GM21529 (cell line): ENCODE results near the gene SOCS6.
"Not testable (repeated sequence)": the region's sequence is repeated elsewhere in the genome, so short reads cannot be mapped to it uniquely, and the experiment has no call there.

Source experiments
- ATAC-seq: cut with Tn5 transposase; IDR thresholded peaks from one replicate; pipeline ENCODE4 v1.9.1; 2021; ENCODE audit not compliant: unreplicated experiment

The SOCS6 gene

GRCh38 chr18:70354771-70355170 lies 65.9 kb downstream of the SOCS6 start:
- no peak for ATAC-seq

- ATAC-seq = no peak
These were observed 67.0 kb downstream of the SOCS6 start for GRCh38 chr18:70355620-70356385.

GRCh38 chr18:70358105-70358406 lies 69.2 kb downstream of the SOCS6 start:
- ATAC-seq = peak; percentile 85

GRCh38 chr18:70359071-70359470 lies 70.2 kb downstream of the SOCS6 start:
- ATAC-seq = no peak

- ATAC-seq = no peak
These were observed 73.4 kb downstream of the SOCS6 start for GRCh38 chr18:70362258-70362657.

GRCh38 chr18:70363861-70364260 lies 75.0 kb downstream of the SOCS6 start:
- no peak for ATAC-seq

- no peak for ATAC-seq
These were observed 76.5 kb downstream of the SOCS6 start for GRCh38 chr18:70365361-70365760.

GRCh38 chr18:70366174-70366573 lies 77.3 kb downstream of the SOCS6 start:
- ATAC-seq = no peak

- no peak for ATAC-seq
These were observed 77.8 kb downstream of the SOCS6 start for GRCh38 chr18:70366670-70367069.

GRCh38 chr18:70367344-70367743 lies 78.5 kb downstream of the SOCS6 start:
- not testable (repeated sequence) for ATAC-seq

- ATAC-seq = no peak
These were observed 80.1 kb downstream of the SOCS6 start for GRCh38 chr18:70368903-70369302.

GRCh38 chr18:70370762-70371733 lies 82.2 kb downstream of the SOCS6 start:
- ATAC-seq = no peak

- ATAC-seq = no peak
These were observed 83.1 kb downstream of the SOCS6 start for GRCh38 chr18:70371908-70372307.

GRCh38 chr18:70372450-70373041 lies 83.7 kb downstream of the SOCS6 start:
- ATAC-seq = no peak

GRCh38 chr18:70373042-70373519 lies 84.2 kb downstream of the SOCS6 start:
- ATAC-seq = no peak

- ATAC-seq = no peak
These were observed 85.3 kb downstream of the SOCS6 start for GRCh38 chr18:70374154-70374553.

GRCh38 chr18:70376137-70376913 lies 87.5 kb downstream of the SOCS6 start:
- ATAC-seq = no peak

- ATAC-seq = no peak
These were observed 88.0 kb downstream of the SOCS6 start for GRCh38 chr18:70376914-70377258.

- no peak for ATAC-seq
These were observed 88.5 kb downstream of the SOCS6 start for GRCh38 chr18:70377317-70377799.

GRCh38 chr18:70377857-70378701 lies 89.2 kb downstream of the SOCS6 start:
- no peak for ATAC-seq
